ENCODE data around the gene HOXC9. TPM values are rescaled to one million over a fixed set of nuclear protein-coding genes. Genes with fewer than 3 reads are reported as not detected.

The HOXC9 gene
- total RNA-seq, 2 donors from 2014 or later: 0.23 to 3.0 TPM

- Histone ChIP-seq H3K9me3 (no peaks in the 10 kb centered on the region), H3K36me3 (no peaks in the 10 kb centered on the region), H3K27ac (no peak overlapping the region), H3K4me3 (no peak overlapping the region), H3K27me3 (replicated peaks; ENCODE audit: insufficient read depth) (peaks cover 78% of the 10 kb centered on the region), H3K4me1 (replicated peaks) (no peaks in the 10 kb centered on the region)
- intact Hi-C loops (cut with DNase I): no loop called here
- TF ChIP-seq POLR2A (IDR thresholded peaks at IDR 0.05): no peak
- no peak for TF ChIP-seq CTCF (IDR thresholded peaks at IDR 0.05)
- TF ChIP-seq POLR2AphosphoS5 (IDR thresholded peaks at IDR 0.05): no peak
- DNase-seq (ENCODE audit: low spot score): no peak
- 14% methylated on average over 7 of the region's 7 CpGs for WGBS
Observed at GRCh38 chr12:54025499-54026405, 25.8 kb downstream of the HOXC9 start.

GRCh38 chr12:54026640-54027441 is 26.9 kb downstream of the HOXC9 start:
- intact Hi-C loops (cut with DNase I): no loop called here
- no peaks in the 10 kb centered on the region for H3K36me3 ChIP-seq
- H3K27me3 ChIP-seq (replicated peaks; ENCODE audit: insufficient read depth): peaks cover 81% of the 10 kb centered on the region
- WGBS: 10% methylated on average over 22 of the region's 22 CpGs
- no peak for DNase-seq (ENCODE audit: low spot score)
- H3K4me3 ChIP-seq: no peak overlapping the region
- no peak overlapping the region for H3K27ac ChIP-seq
- TF ChIP-seq POLR2A (IDR thresholded peaks at IDR 0.05): no peak
- TF ChIP-seq POLR2AphosphoS5 (IDR thresholded peaks at IDR 0.05): no peak
- TF ChIP-seq CTCF (IDR thresholded peaks at IDR 0.05): no peak
- H3K4me1 ChIP-seq (replicated peaks): no peaks in the 10 kb centered on the region
- no peaks in the 10 kb centered on the region for H3K9me3 ChIP-seq

GRCh38 chr12:54027442-54027786 is 27.5 kb downstream of the HOXC9 start:
- intact Hi-C loops (cut with DNase I): no loop called here
- peaks cover 82% of the 10 kb centered on the region for H3K27me3 ChIP-seq (replicated peaks; ENCODE audit: insufficient read depth)
- H3K9me3 ChIP-seq: no peaks in the 10 kb centered on the region
- H3K36me3 ChIP-seq: no peaks in the 10 kb centered on the region
- no peak for TF ChIP-seq POLR2AphosphoS5 (IDR thresholded peaks at IDR 0.05)
- no peak for TF ChIP-seq POLR2A (IDR thresholded peaks at IDR 0.05)
- TF ChIP-seq CTCF (IDR thresholded peaks at IDR 0.05): no peak
- no peak overlapping the region for H3K27ac ChIP-seq
- H3K4me3 ChIP-seq: no peak overlapping the region
- no peaks in the 10 kb centered on the region for H3K4me1 ChIP-seq (replicated peaks)
- WGBS: 36% methylated on average over 3 of the region's 3 CpGs
- no peak for DNase-seq (ENCODE audit: low spot score)

- Histone ChIP-seq H3K4me3 (no peak within 1 kb of the TSS), H3K27ac (no peak within 1 kb of the TSS), H3K9me3 (no peaks in the 10 kb centered on the region), H3K36me3 (no peaks in the 10 kb centered on the region), H3K27me3 (replicated peaks; ENCODE audit: insufficient read depth) (peaks cover 73% of the 10 kb centered on the region), H3K4me1 (replicated peaks) (no peaks in the 10 kb centered on the region)
- DNase-seq (ENCODE audit: low spot score): no peak
- 4% methylated on average over 36 of the region's 36 CpGs for WGBS
- TF ChIP-seq CTCF (IDR thresholded peaks at IDR 0.05): no peak
- TF ChIP-seq POLR2AphosphoS5 (IDR thresholded peaks at IDR 0.05): peak; percentile 62
- intact Hi-C loops (cut with DNase I): no loop called here
Observed at GRCh38 chr12:54028314-54029201, 28.6 kb downstream of the HOXC9 start, which contains the start of gene HOXC6. TSS of gene HOXC6 (plus strand) at chr12:54028440. CDS start at chr12:54028522, 82 bp downstream.
